GM18858 (cell line): ENCODE measurements around the gene VPS16.
A peak's percentile ranks its signal among the peaks of the same experiment; 100 is the strongest.

Experiments used
- ATAC-seq: cut with Tn5 transposase; IDR thresholded peaks from one replicate; pipeline ENCODE4 v1.9.1; 2021; ENCODE audit not compliant: unreplicated experiment

Gene VPS16

GRCh38 chr20:2834401-2835110 lies 6.0 kb upstream of the VPS16 start:
- no peak for ATAC-seq

DNA sequence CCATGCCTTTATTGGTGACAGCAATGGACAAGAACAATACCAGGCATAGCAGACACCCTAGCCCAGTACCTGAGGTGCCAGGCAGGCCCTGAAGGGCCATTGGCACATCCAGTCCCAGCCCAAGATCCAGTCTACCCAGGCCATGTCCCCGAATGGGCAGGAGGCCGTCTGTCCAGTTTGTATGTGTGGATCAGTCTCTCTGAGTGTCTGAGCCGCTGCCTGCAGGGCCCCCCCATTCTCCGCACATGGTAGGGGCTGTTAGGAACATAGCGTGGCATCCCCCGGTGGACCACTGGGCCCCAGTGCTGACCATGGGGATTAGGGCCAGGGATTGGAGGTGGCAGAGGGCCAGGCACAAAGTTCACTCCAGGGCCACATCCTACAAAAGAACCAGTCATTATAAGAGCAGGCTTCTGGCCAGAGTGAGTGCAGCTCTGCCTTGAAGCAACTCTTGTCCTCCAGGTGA lies 5.2 kb upstream of the VPS16 start:
- no peak for ATAC-seq

DNA sequence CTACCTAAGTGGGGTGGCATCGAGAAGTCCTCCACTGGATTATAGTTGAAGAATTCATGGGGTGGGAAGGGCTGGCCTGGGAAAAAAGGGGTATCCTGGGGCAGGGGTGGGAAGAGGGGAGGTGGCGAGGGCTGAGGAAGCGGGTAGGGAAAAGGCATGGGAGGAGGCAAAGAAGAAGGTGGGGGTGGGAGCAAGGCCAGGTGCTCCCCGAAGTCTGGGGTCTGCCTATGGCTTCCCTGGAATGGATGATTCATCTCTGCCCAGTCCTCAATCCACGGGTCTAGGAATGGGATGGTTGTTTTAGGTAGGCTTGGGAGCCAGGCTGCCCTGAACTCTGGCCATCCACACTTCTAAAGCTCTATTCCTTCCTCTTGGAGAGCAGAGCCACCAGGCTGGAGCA lies 4.5 kb upstream of the VPS16 start:
- ATAC-seq = no peak

GRCh38 chr20:2837221-2837960 lies 3.2 kb upstream of the VPS16 start:
- no peak for ATAC-seq

GRCh38 chr20:2838170-2838797 lies 2.3 kb upstream of the VPS16 start:
- ATAC-seq = no peak

- ATAC-seq = no peak
Measured at GRCh38 chr20:2838847-2839671, 1.5 kb upstream of the VPS16 start.

DNA sequence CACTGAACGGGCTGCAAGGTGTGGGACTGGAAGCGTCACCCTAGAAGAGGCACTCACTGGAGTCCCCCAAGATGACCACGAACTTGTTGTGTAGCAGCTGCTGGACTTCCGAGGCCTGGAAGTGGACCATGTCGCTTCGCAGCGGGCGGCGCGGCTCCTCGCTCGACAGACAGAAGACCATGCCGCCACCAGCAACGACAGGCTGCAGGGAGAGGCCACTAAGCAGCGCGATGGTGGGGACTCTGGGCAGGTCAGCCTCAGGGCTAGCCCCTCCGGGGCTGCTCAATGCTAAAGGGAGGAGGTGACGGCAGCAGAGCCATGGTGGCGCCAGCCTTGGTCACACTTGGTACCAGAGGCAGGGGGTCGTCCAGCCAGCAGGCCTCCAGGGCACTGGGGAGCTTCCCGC lies 810 bp upstream of the VPS16 start:
- no peak for ATAC-seq

DNA sequence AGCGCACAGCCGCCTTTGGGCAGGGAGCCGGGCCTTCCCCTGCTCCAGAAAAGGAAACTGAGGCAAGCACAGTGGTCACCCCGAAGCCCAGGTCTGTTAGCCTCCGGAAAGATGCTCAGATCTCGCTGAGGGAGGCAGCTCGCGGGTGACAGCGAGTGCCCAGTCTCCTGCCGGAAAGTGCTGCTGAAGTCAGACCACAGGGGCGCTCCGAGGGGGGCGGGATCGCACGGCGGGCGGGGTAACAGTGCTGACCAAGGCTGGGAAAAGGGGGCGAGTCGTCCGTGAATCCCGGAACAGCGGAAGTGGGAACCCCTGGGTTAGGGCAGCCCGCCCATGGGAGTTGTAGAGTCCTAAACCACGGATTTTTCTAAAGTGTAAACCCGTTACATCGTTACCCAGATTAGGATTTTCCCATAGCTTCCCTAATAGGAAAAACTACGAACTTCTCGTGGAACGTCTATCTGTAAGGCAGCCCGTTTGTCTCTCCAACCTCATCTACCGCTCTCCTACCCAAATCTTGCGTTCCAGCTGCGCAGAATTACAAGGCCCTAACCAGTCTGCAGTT lies 504 bp downstream of the VPS16 start:
- peak; percentile 14 for ATAC-seq

DNA sequence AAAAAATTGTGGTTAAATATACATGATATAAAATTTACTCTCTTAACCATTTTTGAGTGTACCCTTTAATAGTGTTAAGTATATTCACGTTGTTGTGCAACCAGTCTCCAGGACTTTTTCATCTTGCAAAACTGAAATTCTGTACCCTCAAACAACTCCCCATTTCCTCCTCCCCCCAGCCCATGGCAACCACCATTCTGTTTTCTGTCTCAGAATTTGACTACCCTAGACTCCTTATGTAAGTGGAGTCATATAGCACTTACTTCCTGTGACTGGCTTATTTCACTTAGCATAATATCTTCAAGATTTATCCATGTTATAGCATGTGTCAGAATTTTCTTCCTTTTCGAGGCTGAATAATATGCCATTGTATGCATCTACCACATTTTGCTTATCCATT lies 5.1 kb downstream of the VPS16 start:
- ATAC-seq = no peak

DNA sequence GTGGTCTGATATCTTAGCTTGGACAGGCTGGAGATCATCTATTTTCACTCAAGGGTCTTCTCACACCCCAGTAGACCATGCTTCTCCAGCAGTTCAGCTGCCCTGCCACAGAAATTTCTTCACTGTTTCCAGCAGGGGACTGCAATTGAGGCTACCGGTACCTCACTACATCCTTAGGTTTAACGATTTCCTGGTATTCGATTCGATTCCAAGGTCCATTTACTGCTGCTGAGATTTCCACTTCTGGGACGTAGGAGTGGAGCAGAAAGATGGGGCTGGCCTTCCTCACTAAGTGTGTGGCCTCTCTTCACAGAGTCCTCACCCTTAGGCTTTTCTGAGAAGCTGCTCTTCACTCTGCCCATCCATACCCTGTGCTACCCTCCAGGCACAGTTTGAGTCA lies 6.2 kb downstream of the VPS16 start:
- no peak for ATAC-seq

GRCh38 chr20:2847802-2848201 lies 7.3 kb downstream of the VPS16 start:
- no peak for ATAC-seq

DNA sequence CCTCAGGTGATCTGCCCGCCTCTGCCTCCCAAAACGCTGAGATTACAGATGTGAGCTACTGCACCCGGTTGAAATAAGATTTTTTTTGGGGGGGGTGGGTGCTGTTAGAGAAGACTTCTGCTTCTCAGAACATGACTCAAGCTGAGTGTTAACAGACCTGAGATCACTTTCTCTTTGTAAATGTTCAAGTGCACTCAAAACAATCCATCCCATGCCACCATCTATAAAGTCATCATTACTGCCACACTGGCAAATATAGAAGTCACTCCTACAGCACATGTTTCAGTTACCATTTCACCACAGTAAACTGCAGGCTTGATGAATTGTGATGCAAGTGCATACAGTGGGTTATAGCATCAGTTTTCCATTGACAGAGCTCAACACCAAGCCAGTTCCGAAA lies 9.0 kb downstream of the VPS16 start:
- ATAC-seq = no peak

GRCh38 chr20:2851086-2851485 lies 10.5 kb downstream of the VPS16 start:
- ATAC-seq = no peak

GRCh38 chr20:2858591-2858990 lies 18.0 kb downstream of the VPS16 start:
- ATAC-seq = no peak

DNA sequence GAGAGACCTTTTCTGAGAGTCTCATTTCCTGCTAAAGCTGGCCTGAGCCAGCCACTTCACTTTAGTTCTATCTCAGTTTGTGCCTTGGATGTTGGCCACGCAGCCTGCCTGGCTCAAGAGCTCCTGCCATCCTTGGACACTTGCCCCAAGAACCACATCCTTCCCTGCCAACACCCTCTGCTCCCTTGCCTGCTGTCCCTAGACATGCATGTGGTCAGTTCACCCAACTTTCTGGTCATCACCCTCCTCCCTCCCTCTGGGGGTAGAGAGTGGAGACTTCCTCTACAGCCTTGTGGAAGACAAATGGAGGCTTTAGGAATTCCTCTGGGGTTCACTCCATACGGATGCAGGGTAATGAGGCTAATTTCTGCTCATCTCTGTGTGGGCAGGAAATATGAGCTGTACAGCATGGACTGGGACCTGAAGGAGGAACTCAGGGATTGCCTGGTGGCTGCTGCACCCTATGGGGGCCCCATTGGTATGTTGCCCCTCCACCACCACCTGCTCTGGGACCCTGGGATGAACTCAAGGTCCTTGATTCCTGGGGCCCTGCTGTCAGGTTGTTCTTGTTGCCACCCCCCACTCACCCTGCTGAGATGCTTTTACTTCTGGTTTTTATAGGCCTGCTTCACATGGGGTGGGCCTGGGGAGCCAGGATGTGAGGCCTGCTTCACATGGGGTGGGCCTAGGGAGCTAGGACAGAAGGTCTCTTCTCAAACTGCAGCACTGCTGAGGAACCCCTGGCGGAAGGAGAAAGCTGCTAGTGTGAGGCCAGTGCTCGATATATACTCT lies 19.0 kb downstream of the VPS16 start:
- no peak for ATAC-seq

DNA sequence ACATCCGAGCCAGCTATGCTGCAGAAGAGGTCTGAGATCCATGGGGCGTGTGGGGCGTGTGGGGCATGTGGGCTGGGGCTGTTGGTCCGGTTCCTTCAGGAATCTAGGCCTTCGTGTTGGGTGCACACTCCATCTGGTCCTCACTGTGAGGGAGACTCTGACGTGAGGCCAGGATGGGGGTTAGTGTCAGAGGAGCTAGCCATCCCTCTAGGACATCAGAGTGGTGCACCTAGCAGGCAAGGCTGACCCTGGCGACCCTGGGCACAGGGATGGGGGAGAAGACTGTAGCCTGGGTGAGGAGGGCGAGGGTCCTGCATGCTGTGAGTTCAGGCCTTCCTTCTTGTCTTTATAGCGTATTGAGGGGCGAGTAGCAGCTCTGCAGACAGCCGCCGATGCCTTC lies 24.1 kb downstream of the VPS16 start:
- no peak for ATAC-seq

GRCh38 chr20:2865101-2865500 lies 24.6 kb downstream of the VPS16 start:
- ATAC-seq = no peak

DNA sequence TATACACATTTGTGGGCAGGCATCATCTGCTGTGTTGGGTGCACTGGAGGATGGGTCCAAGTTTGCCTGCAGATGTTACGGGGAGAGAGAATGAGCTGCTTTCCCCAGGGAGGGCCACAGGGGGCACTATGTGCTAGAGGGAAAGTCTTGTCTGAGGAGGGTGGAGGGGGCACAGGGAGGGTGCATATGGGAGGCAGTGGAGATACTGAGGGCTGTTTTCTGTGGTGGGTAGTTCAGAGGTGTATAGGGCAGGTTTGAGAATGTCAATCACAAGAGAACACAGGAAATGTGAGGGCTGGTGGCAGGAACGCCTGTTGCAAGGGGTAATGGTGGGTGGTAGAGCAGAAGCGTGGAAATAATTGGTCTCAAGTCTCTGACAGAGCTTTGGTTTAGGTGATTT lies 25.1 kb downstream of the VPS16 start:
- ATAC-seq = no peak

DNA sequence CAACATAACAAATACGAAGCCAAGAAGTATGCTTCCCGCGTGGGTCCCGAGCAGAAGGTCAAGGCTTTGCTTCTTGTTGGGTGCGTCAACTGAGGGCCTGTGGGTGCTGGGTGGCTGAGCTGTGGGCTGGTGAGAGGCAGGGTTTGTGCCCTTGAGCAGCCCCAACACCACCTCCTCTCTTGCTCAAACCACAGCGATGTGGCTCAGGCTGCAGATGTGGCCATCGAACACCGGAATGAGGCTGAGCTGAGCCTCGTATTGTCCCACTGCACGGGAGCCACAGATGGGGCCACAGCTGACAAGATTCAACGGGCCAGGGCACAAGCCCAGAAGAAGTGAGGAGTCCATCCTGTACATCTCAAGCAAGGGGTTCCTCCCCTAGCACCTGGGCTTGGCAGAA lies 25.7 kb downstream of the VPS16 start:
- no peak for ATAC-seq
